Testis (tissue), 3 donors: ENCODE measurements around the gene NIPAL4. TPM values are rescaled to one million over a fixed set of nuclear protein-coding genes. Genes with fewer than 3 reads are reported as not detected.

Experiments used
- DNase-seq: peaks from one replicate; pipeline ENCODE4 v3.0.0-alpha.2; 2019
- H3K27ac ChIP-seq, 2 donors: fragments of 200-600 bp; sonication (generic); one replicate each; pipeline ENCODE4 v1.5.1; 2019
- H3K27me3 ChIP-seq: fragments of 200-600 bp; sonication (generic); one replicate; pipeline ENCODE4 v1.5.1; 2019
- H3K36me3 ChIP-seq: fragments of 200-600 bp; sonication (generic); one replicate; pipeline ENCODE4 v1.5.1; 2017; ENCODE audit warnings: low read depth; ENCODE audit errors: missing control alignments
- H3K4me1 ChIP-seq: fragments of 200-600 bp; sonication (generic); one replicate; pipeline ENCODE4 v1.5.1; 2019
- H3K4me3 ChIP-seq, 2 donors: fragments of 200-600 bp; sonication (generic); one replicate each; pipeline ENCODE4 v1.5.1; 2017 to 2019
- H3K9me3 ChIP-seq: fragments of 200-600 bp; sonication (generic); one replicate; pipeline ENCODE4 v1.5.1; 2017
- POLR2A ChIP-seq: fragments of 450-650 bp; IDR thresholded peaks from one replicate; pipeline ENCODE4 v1.6.1; 2017; ENCODE audit warnings: antibody characterized with exemption, mild to moderate bottlenecking, moderate library complexity
- WGBS, 2 donors: methylation state at CpG; one replicate each; pipeline ENCODE4 v1.1.5; 2018; 5-methylcytosine and 5-hydroxymethylcytosine counted together
- intact Hi-C: fragments of 100-400 bp; cut with DNase I; formaldehyde crosslinking; loops from one replicate; pipeline ENCODE4 v1.15.1; 2023; ENCODE audit warnings: low total_unique reads
- polyA plus RNA-seq: library from polyadenylated mRNA; stranded (reverse); fragments of 350-450 nt; fragmentation: Illumina TruSeq; extraction: RNeasy Lipid Tissue Mini Kit (QIAGEN cat#74804); gene quantifications from one replicate; pipeline ENCODE4 v1.2.3, GENCODE V29; 2014; ENCODE audit warnings: low read depth, low replicate concordance; ENCODE audit not compliant: insufficient read depth
- total RNA-seq, 2 donors: library from RNA; depleted of rRNA; stranded (reverse); fragments of >200 nt; gene quantifications; one replicate each; pipeline ENCODE4 v1.2.3, GENCODE V29; 2016
- TF ChIP-seq, protein P1 (sequence below), 3 experiments: fragments of 450-650 bp in 2 of 3; fragments of 200-600 bp in 1 of 3; sonication (generic) in 1 of 3; IDR thresholded peaks; one replicate each; pipeline ENCODE4 v1.5.1; 2016 to 2019; ENCODE audit warnings: antibody characterized with exemption in 3 of 3, mild to moderate bottlenecking in 2 of 3, moderate library complexity in 1 of 3

NIPAL4 gene
- total and polyA plus RNA-seq, 3 donors from 2014 or later = 0.08 to 0.18 TPM; not detected in 1

DNA sequence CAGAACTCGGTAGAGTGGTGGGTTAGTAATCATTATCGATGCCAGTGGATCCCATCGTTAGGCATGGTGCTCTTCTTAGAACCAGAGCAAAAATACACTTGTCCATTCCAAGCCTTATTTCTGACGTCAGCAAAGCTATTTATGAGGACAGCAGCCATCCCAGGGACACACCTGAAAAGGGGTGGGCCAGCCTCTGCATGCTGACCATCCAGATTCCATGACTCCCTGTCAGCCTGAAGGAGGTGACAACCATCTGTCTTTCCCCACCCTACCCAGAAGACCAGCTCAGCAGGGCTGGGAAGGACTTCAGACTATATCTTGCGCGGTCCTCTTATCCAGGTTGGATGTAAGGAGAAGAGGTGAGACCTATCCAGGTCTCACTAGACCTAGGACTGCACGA is 5.7 kb upstream of the NIPAL4 start:
- H3K9me3 ChIP-seq = no peaks in the 10 kb centered on the region
- H3K4me1 ChIP-seq = no peaks in the 10 kb centered on the region
- intact Hi-C loops = no loop called here
- no peak for TF ChIP-seq POLR2A
- TF ChIP-seq, protein P1, sequence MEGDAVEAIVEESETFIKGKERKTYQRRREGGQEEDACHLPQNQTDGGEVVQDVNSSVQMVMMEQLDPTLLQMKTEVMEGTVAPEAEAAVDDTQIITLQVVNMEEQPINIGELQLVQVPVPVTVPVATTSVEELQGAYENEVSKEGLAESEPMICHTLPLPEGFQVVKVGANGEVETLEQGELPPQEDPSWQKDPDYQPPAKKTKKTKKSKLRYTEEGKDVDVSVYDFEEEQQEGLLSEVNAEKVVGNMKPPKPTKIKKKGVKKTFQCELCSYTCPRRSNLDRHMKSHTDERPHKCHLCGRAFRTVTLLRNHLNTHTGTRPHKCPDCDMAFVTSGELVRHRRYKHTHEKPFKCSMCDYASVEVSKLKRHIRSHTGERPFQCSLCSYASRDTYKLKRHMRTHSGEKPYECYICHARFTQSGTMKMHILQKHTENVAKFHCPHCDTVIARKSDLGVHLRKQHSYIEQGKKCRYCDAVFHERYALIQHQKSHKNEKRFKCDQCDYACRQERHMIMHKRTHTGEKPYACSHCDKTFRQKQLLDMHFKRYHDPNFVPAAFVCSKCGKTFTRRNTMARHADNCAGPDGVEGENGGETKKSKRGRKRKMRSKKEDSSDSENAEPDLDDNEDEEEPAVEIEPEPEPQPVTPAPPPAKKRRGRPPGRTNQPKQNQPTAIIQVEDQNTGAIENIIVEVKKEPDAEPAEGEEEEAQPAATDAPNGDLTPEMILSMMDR (IDR thresholded peaks at IDR 0.05) = no peak
- 92 to 94% methylated on average over 7 of the region's 7 CpGs for WGBS, 2 donors
- no peak for DNase-seq
- no peaks in the 10 kb centered on the region for H3K36me3 ChIP-seq
- no peak overlapping the region for H3K4me3 ChIP-seq
- H3K27me3 ChIP-seq = no peaks in the 10 kb centered on the region
- H3K27ac ChIP-seq = no peak overlapping the region

DNA sequence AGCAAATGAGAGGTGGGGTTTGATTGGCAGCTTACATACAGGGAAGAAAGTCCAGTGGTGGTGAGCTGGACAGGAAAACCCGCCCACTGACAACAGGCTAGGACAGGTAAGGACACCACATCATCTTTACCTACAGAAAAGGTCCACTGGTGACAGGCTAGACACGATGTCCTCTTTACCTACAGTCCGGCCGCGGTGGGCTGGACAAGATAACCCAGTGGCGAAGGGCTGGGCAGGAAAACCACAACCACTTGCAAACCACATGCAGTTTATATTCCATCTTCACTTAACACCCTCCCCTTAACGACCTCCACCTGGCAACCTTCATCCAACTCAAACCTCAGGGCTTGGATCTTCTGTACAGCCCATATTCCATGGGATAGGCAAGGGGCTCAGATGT is 5.0 kb upstream of the NIPAL4 start:
- Histone ChIP-seq H3K9me3 (no peaks in the 10 kb centered on the region), H3K4me3 (no peak overlapping the region), H3K27me3 (no peaks in the 10 kb centered on the region), H3K36me3 (no peaks in the 10 kb centered on the region), H3K27ac (no peak overlapping the region), H3K4me1 (peaks cover 3% of the 10 kb centered on the region)
- intact Hi-C loops = no loop called here
- DNase-seq = no peak
- no peak for TF ChIP-seq POLR2A
- TF ChIP-seq, protein P1 (IDR thresholded peaks at IDR 0.05) = no peak
- WGBS, 2 donors = 84 to 93% methylated on average over 7 of the region's 7 CpGs

DNA sequence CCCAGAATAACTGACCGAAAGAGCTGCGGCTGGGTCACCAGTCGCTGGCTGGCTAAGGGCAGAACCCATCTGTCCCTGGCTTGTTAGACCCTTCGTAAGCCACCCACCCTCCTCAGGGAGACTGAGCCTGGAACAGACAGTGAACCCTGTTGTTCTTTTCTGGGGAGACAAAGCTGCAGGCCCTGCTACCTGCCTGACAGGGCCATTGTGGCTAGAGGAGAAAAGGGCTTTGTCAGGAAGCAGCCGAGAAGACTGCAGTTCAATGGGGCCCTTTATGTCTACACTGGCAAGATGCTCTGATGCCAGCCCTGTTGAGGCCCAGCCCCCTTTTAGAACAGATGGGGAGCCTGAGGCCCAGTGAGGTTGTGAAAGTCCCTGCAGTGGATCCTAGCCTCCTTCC is 3.7 kb upstream of the NIPAL4 start:
- Histone ChIP-seq H3K27ac (no peak overlapping the region), H3K4me3 (no peak overlapping the region), H3K4me1 (peaks cover 7% of the 10 kb centered on the region), H3K9me3 (no peaks in the 10 kb centered on the region), H3K36me3 (no peaks in the 10 kb centered on the region), H3K27me3 (no peaks in the 10 kb centered on the region)
- 87 to 97% methylated on average over 5 of the region's 5 CpGs for WGBS, 2 donors
- intact Hi-C loops = no loop called here
- DNase-seq = no peak
- no peak for TF ChIP-seq POLR2A
- TF ChIP-seq, protein P1 (IDR thresholded peaks at IDR 0.05) = no peak

DNA sequence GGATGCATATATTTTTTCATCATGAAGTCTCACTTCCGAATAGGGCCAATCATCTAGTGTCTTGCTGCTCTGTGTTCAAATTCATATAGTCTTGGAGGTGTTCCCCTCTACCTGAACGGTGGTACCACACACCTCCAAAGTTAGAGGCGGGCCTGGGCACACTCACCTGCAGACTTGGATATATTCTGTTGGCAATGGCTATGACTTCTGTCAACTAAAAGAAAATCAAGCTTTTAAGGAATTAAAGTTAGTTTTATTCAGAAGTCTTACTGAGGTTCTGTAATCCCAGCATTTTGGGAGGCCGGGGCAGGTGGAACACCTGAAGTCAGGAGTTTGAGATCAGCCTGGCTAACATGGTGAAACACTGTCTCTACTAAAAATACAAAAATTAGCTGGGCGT is 2.6 kb upstream of the NIPAL4 start:
- WGBS, 2 donors = 95% methylated on average over 5 of the region's 5 CpGs
- no peaks in the 10 kb centered on the region for H3K27me3 ChIP-seq
- no peaks in the 10 kb centered on the region for H3K9me3 ChIP-seq
- TF ChIP-seq, protein P1 (IDR thresholded peaks at IDR 0.05) = no peak
- TF ChIP-seq POLR2A = no peak
- intact Hi-C loops = no loop called here
- no peaks in the 10 kb centered on the region for H3K36me3 ChIP-seq
- H3K4me1 ChIP-seq = peaks cover 7% of the 10 kb centered on the region
- DNase-seq = no peak
- no peak overlapping the region for H3K4me3 ChIP-seq
- H3K27ac ChIP-seq = no peak overlapping the region

DNA sequence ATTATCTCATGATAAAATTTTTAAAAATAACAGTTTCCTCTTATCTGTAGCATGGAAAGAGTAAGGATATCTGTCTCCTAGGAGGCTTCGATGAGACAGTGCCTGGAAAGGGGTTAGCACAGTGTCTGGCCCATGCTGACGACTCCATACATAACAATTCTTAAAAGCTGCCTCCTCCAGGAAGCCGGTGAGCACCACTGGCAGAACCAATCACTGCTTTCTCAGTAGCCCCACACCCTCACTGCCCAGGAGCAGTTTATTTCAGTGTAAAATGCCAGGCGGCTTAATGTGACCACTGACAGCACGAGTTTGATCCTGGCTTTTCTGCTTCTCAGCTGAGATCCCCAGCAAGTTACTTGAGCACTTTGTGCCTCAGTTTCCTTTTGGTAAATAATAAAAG is 1.2 kb upstream of the NIPAL4 start:
- Histone ChIP-seq H3K4me1 (peaks cover 7% of the 10 kb centered on the region), H3K36me3 (no peaks in the 10 kb centered on the region), H3K27ac (no peak overlapping the region), H3K4me3 (no peak overlapping the region), H3K9me3 (no peaks in the 10 kb centered on the region), H3K27me3 (no peaks in the 10 kb centered on the region)
- no peak for DNase-seq
- intact Hi-C loops = no loop called here
- TF ChIP-seq POLR2A = no peak
- TF ChIP-seq, protein P1 (IDR thresholded peaks at IDR 0.05) = no peak
- WGBS, 2 donors = 87% methylated on average over 5 of the region's 5 CpGs
